HPDE6-E6E7 (cell line): Measurements from ENCODE around the gene CDCA3.
"Not testable (repeated sequence)": the region's sequence is repeated elsewhere in the genome, so short reads cannot be mapped to it uniquely, and the experiment has no call there.

ENCODE experiments used
- DNase-seq: peaks from one replicate; pipeline ENCODE4 v3.0.0; 2011; ENCODE audit warnings: missing footprints; ENCODE audit errors: extremely low spot score

Gene CDCA3

DNA sequence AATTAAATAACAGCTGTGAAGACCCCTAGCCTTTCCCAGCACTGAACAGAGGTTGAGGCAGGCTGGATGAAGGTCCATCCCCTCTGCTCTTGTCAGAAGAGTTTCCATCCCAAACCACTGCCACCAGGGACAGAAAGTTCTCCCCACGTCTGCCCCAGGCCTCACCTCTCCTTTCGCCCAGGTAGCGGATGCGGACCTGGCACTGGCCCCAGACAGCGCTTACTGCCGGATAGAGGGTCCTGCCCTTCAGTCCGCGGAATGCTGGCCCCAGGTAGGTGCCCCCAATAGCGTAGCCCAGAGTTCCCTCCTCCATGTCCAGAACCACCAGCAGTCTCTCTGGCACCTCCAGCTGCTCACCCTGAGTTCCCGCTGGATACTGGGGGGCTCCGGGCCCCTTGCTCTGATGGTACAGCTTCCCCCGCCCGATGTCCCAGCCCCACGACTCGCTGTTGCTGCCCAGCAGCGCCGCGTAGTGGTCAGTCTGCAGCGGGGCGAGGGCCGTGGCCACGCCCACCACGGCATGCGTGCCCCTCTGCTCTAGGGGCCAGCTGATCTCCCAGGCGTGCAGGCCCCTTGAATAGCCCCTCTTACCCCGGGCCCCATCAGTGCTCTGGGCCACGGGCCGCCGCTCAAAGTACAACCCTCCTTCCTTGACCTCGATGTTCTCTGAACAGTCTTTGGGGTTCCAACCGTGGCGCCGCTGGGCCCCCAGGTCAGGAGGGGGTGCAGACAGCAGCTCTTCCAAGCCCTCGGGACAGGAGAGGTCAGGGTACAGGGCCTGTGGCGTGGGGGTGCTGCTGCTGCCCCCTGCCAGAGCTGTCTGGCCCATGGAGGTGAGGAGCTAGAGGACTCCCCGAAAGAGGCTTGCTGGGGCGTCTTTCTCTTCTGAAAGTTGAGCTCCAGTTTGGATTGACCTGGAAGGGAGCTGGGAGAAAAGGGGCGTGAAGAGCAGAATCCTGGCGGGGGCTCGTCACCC, 21.3 kb upstream of the CDCA3 start:
- peak; percentile 84 for DNase-seq

DNA sequence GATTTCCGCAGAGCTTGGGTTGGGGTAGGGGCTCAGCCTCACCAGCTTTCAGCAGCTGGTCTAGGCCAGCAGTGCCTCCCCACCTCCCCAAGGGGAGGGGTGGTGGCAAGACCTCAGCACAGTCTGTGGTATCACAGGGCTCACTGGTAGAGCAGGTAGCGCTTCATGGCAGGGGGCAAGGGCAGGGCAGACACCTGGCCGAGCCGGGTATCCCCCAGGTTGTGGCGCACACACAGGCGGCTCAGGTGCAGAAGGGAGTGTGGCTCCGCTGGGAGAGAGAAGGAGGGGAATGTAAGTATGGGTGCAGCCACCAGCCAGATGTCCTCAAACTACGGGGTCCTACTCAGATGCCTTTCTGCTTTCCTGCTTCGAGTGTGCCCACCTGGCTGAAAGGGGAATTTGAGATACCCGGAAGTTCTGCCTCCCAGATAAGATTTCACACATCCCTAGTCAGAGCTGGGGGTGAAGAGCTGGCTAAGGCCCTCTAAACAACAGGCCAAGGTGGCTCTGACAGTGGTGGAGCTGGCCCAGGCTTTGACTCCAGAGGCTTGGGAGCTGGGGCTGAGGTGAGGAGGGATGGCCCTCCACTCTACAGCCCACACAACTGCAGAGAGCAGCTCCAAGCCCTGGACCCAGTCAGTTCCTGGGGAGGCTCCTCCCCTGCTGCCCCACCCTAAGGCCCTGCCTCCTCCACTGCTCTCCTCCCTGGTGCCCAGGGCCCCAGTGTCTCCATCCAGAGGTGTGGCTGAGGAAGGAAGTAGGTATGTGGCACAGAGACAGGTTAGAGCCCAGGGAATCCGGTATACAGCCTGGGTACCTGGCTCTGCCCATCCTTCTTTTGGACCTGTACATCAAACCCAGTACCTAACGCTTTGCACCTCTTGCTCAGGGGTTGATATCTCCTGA, 20.2 kb upstream of the CDCA3 start:
- peak; percentile 68 for DNase-seq

DNA sequence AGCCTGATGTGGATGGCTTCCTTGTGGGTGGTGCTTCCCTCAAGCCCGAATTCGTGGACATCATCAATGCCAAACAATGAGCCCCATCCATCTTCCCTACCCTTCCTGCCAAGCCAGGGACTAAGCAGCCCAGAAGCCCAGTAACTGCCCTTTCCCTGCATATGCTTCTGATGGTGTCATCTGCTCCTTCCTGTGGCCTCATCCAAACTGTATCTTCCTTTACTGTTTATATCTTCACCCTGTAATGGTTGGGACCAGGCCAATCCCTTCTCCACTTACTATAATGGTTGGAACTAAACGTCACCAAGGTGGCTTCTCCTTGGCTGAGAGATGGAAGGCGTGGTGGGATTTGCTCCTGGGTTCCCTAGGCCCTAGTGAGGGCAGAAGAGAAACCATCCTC, 19.2 kb upstream of the CDCA3 start:
- not testable (repeated sequence) for DNase-seq

DNA sequence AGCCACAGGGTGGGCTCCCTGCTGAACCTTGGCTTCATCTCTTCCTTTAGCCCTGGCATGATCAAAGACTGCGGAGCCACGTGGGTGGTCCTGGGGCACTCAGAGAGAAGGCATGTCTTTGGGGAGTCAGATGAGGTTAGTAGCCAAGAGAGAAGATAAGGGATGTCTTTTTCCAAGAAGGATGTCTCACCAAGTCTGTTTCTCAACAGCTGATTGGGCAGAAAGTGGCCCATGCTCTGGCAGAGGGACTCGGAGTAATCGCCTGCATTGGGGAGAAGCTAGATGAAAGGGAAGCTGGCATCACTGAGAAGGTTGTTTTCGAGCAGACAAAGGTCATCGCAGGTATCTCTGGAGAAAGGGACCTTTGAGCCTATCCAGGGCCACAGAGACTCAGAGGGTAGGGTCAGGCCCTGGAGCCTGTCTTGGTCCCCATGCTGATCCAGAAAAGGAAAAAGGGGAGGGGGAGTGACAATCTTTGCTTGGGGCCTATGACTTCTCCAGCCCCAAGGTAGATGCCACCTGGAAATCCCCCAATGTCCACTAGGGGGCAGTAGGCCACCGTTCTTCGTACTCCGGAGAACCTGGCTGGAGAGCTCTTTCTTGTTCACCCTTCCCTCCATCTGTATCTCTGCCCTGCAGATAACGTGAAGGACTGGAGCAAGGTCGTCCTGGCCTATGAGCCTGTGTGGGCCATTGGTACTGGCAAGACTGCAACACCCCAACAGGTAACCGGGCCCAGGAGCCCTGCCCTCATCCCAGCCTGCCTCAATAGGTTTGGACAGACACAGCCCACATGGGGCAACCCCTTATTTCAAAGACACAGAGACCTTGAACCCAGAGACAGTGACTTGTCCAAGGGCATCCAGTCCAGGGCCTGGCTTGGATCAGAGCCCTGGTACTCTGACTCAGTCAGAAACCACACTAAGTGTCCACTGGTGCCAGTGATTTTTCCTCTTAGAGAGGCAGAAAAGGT, 18.2 kb upstream of the CDCA3 start:
- no peak for DNase-seq

DNA sequence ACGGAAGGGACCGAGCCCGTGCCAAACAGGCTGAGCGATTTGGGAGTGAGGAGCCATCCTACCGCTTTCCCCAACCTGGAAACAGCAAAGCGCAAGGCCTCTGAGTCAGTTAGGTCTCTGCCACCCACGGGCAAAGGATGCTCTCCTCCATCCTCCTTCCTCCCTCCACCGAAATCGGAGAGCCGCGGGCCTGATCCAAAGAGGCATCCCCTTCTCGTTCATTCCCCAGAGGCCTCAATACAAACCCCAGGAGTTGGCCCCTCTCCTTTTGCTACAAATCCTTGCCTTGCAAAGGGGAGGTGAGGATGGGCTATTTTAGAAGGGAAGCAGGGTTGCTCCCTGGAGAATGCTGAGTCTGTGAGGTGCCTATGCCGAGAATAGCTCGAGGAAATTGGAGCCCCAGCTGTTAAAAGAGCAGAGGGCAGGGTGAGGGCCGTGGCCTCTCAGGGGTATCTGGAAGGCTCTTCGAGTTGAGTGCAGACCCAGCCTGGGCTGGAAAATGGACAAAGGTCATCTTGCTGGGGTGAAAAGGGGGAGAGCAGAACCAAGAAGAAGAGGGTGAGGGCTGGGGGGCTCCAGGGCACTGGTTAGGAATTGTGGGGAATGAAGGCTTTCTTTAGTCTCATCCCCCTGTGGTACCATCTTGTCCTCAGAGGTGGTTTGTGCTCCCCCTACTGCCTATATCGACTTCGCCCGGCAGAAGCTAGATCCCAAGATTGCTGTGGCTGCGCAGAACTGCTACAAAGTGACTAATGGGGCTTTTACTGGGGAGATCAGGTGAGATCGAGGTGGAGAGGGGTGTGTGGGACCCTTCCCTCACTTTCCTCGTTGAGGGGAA, 17.3 kb upstream of the CDCA3 start:
- no peak for DNase-seq

DNA sequence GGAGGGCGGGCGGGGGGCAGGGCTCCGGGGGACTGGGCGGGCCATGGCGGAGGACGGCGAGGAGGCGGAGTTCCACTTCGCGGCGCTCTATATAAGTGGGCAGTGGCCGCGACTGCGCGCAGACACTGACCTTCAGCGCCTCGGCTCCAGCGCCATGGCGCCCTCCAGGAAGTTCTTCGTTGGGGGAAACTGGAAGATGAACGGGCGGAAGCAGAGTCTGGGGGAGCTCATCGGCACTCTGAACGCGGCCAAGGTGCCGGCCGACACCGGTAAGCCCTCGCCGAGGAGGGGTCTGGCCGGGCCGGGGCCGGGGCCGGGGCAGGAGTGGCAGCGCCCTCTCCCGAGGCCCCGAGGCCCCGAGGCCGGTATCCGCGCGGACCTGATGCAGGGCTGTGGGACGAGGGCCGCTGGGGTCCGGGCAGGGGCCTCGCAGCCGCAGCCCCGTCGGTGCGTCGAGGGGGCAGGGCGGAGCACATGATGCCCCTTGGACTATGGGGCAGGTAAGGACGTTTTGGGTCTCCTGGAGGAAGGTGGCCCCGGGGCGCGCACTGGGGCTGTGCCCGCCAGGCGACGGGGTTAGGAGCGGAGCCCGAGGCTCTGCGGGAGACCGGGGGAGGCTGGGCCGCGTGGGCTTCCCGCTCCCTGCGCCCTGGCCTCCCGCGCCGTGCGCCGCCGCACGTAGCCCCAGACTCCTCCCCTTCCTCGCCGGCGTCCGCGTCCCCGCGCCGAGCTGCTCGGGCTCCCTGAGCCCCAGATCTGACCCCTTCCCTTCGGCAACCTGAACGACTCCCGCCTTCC, 16.5 kb upstream of the CDCA3 start, which contains the start of gene TPI1:
Gene TPI1 (plus strand): TSS at position 119 of the 798 bp plus-strand sequence. CDS start 36 bp downstream, at position 155.
- peak; percentile 77 for DNase-seq

DNA sequence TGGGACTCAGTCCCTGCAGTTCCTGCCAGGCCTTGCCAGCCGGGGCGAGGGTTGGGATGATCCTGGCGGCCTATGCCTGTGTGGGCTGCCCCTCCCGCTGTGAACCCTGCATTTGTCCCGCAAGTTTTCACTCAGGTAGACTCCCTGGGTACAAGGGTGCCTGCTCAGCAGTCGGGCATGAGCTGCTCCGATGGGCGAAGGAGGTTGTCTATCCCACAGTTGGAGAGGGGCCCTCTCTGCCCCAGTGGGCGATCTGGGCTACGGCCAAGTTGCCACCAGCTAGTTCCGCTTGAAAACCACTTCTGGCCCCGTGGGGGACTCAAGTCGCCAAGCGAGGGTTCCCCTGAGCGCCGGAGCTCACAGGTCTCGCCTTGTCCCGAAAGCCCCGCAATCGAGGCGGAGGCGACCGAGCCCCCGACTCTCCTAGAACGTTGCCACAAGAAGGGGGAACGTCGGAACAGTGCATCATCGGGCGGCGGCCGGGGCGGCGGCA, 15.9 kb upstream of the CDCA3 start:
- DNase-seq: no peak

DNA sequence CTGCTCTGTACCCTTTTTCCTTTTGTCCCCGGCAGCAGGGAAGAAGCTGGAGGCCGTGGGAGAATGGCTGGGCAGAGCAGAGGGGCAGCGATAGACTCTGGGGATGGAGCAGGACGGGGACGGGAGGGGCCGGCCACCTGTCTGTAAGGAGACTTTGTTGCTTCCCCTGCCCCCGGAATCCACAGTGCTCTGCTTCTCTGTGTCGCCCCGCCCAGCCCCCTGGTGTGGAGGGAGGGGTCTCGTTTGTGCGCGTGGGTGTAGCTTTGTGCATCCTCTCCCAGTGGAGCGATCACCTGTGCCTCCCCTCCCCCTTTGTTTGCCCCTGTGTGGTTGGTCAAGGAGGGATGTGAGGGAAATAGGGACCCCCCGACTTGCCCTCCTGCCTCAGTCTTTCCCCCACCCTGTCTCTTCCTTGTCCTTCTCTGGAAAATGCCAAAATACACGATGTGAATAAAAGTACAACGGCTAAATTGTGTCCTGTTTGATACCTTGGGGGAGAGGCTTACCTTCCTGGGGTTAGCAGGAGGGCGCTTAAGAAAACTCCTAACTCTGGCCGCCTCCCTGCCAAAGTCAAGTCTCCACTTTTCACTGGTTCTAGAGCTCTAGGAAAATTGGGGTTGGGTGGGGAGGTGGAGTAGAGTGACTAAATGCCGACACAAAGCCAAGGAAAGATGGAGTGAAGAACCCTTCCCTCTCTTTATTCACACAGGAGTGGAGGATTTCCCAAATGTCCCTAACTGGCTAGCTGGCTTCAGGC, 15.3 kb upstream of the CDCA3 start:
- no peak for DNase-seq

DNA sequence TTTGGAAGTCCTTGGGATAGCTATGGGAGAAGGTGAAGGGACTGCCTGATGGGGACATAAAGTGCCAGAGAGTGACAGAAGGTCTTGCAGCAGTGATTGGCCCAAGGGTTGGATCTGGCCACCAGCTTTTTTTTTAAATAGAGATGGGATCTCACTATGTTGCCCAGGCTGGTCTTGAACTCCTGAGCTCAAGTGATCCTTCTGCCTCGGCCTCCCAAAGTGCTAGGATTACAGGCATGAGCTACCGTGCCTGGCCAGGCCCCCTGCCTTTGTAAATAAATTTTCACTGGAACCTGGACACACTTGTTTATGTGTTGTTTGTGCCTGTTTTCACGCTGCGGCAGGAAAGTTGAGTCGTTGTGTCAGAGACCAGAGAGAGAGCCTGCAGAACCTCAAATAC, 14.2 kb upstream of the CDCA3 start:
- DNase-seq: not testable (repeated sequence)

DNA sequence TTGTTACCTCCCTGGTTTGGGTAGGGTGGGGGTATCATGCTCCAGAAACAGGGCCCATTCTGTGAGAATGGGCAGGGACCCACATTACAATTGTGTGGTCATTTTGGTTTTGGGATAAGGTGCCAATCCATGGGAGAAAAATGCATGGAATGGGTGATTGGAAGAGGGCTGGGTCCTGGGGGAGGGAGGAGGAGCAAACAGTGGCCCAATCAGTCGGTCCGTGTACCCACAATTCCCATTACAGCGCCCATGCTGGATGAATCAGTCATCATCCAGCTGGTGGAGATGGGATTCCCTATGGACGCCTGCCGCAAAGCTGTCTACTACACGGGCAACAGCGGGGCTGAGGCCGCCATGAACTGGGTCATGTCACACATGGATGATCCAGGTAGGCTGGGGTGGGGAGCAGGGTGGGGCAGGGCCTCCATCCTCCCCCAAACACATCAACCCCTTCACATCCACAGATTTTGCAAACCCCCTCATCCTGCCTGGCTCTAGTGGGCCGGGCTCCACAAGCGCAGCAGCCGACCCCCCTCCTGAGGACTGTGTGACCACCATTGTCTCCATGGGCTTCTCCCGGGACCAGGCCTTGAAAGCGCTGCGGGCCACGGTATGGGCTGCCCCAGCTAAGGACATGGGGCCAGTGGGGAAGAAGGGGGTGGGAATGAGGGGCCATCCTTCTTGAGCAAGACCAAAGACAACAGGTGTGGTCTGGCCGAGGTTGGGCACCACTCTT, 12.7 kb upstream of the CDCA3 start:
- no peak for DNase-seq

DNA sequence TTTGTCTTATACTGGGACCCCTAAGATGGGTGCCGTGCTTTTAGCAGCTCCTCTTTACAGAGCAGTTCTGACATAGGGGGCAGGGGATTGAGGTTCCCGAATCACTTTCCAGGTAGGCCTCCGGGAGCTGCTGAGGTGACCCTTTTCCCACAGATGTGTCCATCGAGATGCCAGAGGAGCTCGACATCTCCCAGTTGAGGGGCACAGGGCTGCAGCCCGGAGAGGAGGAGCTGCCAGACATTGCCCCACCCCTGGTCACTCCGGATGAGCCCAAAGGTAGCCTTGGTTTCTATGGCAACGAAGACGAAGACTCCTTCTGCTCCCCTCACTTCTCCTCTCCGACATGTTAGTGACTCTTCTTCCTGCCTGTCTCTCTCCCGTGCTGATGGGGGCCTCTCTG, 11.9 kb upstream of the CDCA3 start:
- DNase-seq: no peak

DNA sequence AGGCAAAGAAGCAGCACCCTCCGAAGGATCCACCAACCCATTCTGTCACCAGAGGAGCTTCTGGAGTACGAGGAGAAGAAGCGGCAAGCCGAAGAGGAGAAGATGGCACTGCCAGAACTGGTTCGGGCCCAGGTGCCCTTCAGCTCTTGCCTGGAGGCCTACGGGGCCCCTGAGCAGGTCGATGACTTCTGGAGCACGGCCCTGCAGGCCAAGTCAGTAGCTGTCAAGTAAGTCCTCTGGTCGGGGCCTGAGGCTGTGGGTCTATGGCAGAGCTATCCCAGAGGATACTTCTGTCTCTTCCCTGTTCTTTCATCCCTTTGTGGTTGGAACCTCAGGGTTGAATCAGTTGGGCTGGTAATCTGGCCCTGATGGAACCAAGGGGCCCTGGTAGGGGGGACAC, 10.3 kb upstream of the CDCA3 start:
- DNase-seq: no peak

DNA sequence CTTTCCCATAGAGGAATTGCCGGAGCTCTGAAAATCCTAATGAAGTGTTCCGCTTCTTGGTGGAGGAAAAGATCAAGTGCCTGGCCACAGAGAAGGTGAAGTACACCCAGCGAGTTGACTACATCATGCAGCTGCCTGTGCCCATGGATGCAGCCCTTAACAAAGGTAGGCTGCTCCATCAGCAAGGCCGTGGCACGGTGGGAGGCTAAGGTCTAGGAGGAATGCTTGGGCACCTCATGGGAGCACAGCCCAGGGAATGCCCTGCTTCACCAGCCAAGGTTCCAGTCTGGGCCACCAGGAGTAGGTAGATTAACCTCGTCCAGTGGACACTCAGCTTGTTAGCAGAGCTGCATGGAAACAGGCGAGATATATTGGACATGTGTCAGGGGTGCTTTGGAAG, 9.9 kb upstream of the CDCA3 start:
- no peak for DNase-seq

DNA sequence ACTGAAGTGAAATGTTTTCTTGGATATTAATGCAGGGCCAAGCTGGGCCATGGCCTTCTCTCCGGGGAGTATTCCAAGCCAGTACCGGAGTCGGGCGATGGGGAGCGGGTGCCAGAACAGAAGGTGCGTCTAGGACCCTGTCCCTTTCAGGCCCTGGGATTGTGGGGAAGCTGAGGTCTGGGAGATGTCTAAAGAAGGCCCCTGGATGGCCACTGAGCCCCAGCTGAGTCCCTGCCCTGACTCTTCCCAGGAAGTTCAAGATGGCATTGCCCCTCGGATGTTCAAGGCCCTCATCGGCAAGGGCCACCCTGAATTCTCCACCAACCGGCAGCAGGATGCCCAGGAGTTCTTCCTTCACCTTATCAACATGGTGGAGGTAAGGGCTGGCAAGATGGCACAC, 9.0 kb upstream of the CDCA3 start:
- no peak for DNase-seq

DNA sequence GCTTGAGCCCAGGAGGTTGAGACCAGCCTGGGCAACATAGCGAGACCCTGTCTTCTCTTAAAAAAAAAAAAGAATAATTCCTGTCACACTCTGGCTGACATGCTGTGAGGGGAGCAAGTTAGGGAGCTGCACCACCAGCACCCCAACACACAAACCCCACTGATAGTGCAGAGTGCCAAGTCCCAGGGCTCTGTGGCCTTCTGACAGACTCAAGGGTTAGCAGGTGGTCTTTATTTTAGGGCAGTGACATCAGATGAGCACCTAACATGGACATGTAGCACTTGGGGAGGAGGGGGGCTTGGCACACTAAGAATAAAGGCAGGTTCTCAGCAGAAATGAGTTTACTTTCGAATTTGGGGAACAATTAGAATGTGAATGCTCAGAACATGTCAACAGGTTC, 7.7 kb upstream of the CDCA3 start:
- no peak for DNase-seq

DNA sequence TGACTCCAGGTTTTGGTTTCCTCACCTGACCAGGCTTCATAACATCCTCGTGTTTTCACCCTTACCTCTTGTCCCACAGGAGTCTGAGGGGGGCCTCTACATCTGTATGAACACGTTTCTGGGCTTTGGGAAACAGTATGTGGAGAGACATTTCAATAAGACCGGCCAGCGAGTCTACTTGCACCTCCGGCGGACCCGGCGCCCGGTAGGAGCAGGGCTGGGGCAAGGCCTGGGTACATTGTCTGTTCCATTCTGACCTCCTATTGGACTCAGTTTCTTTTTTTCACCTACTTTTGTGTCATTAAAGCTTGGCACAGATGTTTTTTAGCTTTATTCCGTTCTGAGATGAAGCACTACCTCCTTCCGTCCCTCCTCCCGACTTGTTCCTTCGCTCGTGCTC, 4.2 kb upstream of the CDCA3 start:
- no peak for DNase-seq

DNA sequence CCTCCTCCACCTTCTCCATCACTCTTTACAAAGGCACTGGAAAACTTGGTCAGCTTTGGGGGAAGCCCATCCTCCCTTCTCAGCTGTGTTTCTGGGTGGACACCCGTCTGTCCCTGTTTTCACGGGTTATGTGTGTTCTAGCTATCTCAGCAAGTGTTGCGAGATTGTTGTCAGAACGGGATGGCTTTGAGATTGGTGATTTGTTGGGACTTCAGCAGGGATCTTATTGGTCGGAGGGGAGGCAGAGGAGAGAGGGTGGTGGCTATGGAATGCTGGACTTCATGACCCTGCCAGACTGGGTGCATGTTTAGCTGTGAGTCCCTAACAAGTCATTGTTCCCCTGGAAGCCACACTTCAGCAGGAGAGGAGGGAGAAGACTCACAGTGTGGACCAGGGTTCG, 3.0 kb upstream of the CDCA3 start:
- no peak for DNase-seq

DNA sequence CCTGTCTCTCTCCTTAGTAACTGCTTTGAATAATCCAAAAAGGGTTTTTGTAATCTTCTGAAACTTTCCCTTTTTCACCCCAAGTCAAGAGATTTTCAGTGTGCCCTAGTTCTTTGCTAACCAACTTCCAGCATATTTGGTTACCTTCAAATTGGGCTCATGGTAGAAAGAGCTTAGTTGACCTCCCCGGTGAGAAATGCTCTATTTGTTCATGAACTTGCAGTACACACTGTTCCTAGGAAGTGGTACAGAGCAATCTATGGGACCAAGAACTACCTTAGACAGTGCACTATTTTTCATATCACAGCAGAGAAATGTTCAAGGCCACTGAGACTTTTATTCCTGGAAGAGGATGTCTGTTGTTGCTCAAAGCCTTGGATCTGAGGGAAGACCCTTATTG, 2.5 kb upstream of the CDCA3 start:
- DNase-seq: no peak
